HepG2 (cell line): ENCODE results near the gene SBK1. TPM values are rescaled to one million over a fixed set of nuclear protein-coding genes. Genes with fewer than 3 reads are reported as not detected.
A peak's percentile ranks its signal among the peaks of the same experiment; 100 is the strongest.

Experiments
- ATAC-seq: fragments of 200-7000 bp; cut with Tn5 transposase; 3 replicates; pipeline ENCODE4 v1.9.1; 2020; ENCODE audit warnings: mild to moderate bottlenecking, moderate library complexity
- BruUV-seq: library from RNA; stranded (reverse); fragments of 400-500 nt; replicated peaks from 2 replicates; lab custom pipeline; 2021; lab: Mats Ljungman, UMichigan
- CTCF ChIA-PET: fragments of 300-600 bp; formaldehyde crosslinking; extraction: SDS; loops from one replicate; lab custom pipeline; 2021; ENCODE audit warnings: low total read pairs, inconsistent platforms, low intra/inter-chr PET ratio; lab: Yijun Ruan, JAX
- POLR2A ChIA-PET: fragments of 350-600 bp; sonication (Branson Sonifier 250); formaldehyde crosslinking; loops from one replicate; lab custom pipeline; 2020; ENCODE audit warnings: antibody characterized with exemption, inconsistent platforms; lab: Yijun Ruan, JAX
- DNase-seq: peaks from one replicate; pipeline ENCODE4 v3.0.0-alpha.2; 2015; ENCODE audit warnings: low spot score
- FAIRE-seq: peaks from 3 replicates; lab custom pipeline; 2011; peaks lifted over from hg19 to GRCh38; lab: Jason Lieb, UNC
- H2AFZ ChIP-seq: one replicate; pipeline ENCODE4 v1.6.1; 2011; ENCODE audit warnings: low read length, inconsistent platforms
- H3K27ac ChIP-seq: fragments of 300-600 bp; 3 replicates; pipeline ENCODE4 v1.8.0; 2011; ENCODE audit warnings: mixed run types, mild to moderate bottlenecking, mixed read lengths, low read length, inconsistent platforms; ENCODE audit not compliant: insufficient read depth; ENCODE audit errors: extremely low read length
- H3K27me3 ChIP-seq, 2 experiments: fragments of 200-600 bp in 1 of 2; 2 replicates in 1 of 2; 3 replicates in 1 of 2; pipeline versions ENCODE4 v1.6.0 to v1.8.0; 2011; ENCODE audit warnings: low read length in 2 of 2, mild to moderate bottlenecking in 2 of 2, moderate library complexity in 2 of 2, inconsistent platforms in 1 of 2; ENCODE audit not compliant: insufficient read depth in 2 of 2, control insufficient read depth in 1 of 2
- H3K36me3 ChIP-seq, 2 experiments: fragments of 200-600 bp in 1 of 2; replicated peaks in 1 of 2; 2 replicates in 1 of 2; 3 replicates in 1 of 2; pipeline versions ENCODE4 v1.5.1 to v1.8.0; 2011; ENCODE audit warnings: low read length in 2 of 2, inconsistent platforms in 1 of 2; ENCODE audit not compliant: insufficient read depth in 2 of 2, control insufficient read depth in 1 of 2
- H3K4me1 ChIP-seq: 2 replicates; pipeline ENCODE4 v1.5.1; 2012; ENCODE audit warnings: low read length, inconsistent platforms; ENCODE audit not compliant: insufficient read depth
- H3K4me2 ChIP-seq: 2 replicates; pipeline ENCODE4 v1.6.0; 2011; ENCODE audit warnings: low read depth, low read length, inconsistent platforms
- H3K4me3 ChIP-seq, 3 experiments: fragments of 200-600 bp in 1 of 3; sonication (generic), shearing (Covaris generic) in 1 of 3; replicated peaks in 1 of 3; 2 replicates each; pipeline ENCODE4 v1.5.1; 2011 to 2016; ENCODE audit warnings: low read length in 3 of 3, inconsistent platforms in 2 of 3, low read depth in 2 of 3, mild to moderate bottlenecking in 2 of 3, control low read depth in 1 of 3, mixed read lengths in 1 of 3; ENCODE audit not compliant: insufficient read depth in 1 of 3
- H3K79me2 ChIP-seq: one replicate; pipeline ENCODE4 v1.6.1; 2011; ENCODE audit warnings: low read length, inconsistent platforms; ENCODE audit not compliant: insufficient read depth
- H3K9ac ChIP-seq: 2 replicates; pipeline ENCODE4 v1.6.0; 2011; ENCODE audit warnings: mild to moderate bottlenecking, low read depth, low read length, inconsistent platforms; ENCODE audit not compliant: insufficient read depth
- H3K9me3 ChIP-seq: 2 replicates; pipeline ENCODE4 v1.5.1; 2012; ENCODE audit warnings: mild to moderate bottlenecking, low read length
- H4K20me1 ChIP-seq: 2 replicates; pipeline ENCODE4 v1.6.0; 2011; ENCODE audit warnings: inconsistent platforms, mild to moderate bottlenecking, low read length, moderate library complexity; ENCODE audit not compliant: insufficient read depth
- ATF7 ChIP-seq, 2 experiments: fragments of 450-650 bp in 1 of 2; sonication (generic) in 1 of 2; formaldehyde crosslinking in 1 of 2; IDR thresholded peaks; 2 replicates each; pipeline versions ENCODE4 v1.4.0 to v1.6.1; 2016 to 2020; ENCODE audit warnings: antibody characterized with exemption in 1 of 2, mild to moderate bottlenecking in 1 of 2, missing genetic modification reagents in 1 of 2
- CEBPG ChIP-seq: IDR thresholded peaks from 2 replicates; pipeline ENCODE4 v1.6.1; 2016
- HOXA5 ChIP-seq: sonication (generic); formaldehyde crosslinking; IDR thresholded peaks from 2 replicates; pipeline ENCODE4 v1.4.0; 2020; ENCODE audit warnings: missing genetic modification reagents
- IKZF4 ChIP-seq: sonication (generic); formaldehyde crosslinking; IDR thresholded peaks from 2 replicates; pipeline ENCODE4 v1.5.1; 2020; ENCODE audit warnings: borderline replicate concordance, mild to moderate bottlenecking, low read depth, missing genetic modification reagents; ENCODE audit errors: not compliant biosample characterization
- MXD1 ChIP-seq: sonication (generic); formaldehyde crosslinking; IDR thresholded peaks from 2 replicates; pipeline ENCODE4 v1.4.0; 2020; ENCODE audit warnings: mild to moderate bottlenecking, missing genetic modification reagents
- SRSF4 ChIP-seq: fragments of 200-400 bp; formaldehyde crosslinking; IDR thresholded peaks from one replicate; pipeline ENCODE4 v1.6.1; 2018; ENCODE audit warnings: mild to moderate bottlenecking, low read depth, low read length, moderate library complexity; ENCODE audit not compliant: poor library complexity, severe bottlenecking
- THRA ChIP-seq: sonication (generic); formaldehyde crosslinking; IDR thresholded peaks from 2 replicates; pipeline ENCODE4 v1.4.0; 2020; ENCODE audit warnings: missing genetic modification reagents, borderline replicate concordance
- TIGD3 ChIP-seq: sonication (generic); formaldehyde crosslinking; IDR thresholded peaks from 2 replicates; pipeline ENCODE4 v1.5.1; 2020; ENCODE audit warnings: mild to moderate bottlenecking, missing genetic modification reagents, borderline replicate concordance
- XBP1 ChIP-seq: sonication (generic); formaldehyde crosslinking; IDR thresholded peaks from 2 replicates; pipeline ENCODE4 v1.5.0; 2020; ENCODE audit warnings: missing genetic modification reagents
- ZFP62 ChIP-seq: sonication (generic); formaldehyde crosslinking; IDR thresholded peaks from 2 replicates; pipeline ENCODE4 v1.4.0; 2020; ENCODE audit warnings: missing genetic modification reagents
- ZNF329 ChIP-seq: sonication (generic); formaldehyde crosslinking; IDR thresholded peaks from 2 replicates; pipeline ENCODE4 v1.9.0; 2021; ENCODE audit warnings: low read depth, mild to moderate bottlenecking, missing genetic modification reagents
- ZNF451 ChIP-seq: sonication (generic); formaldehyde crosslinking; IDR thresholded peaks from 2 replicates; pipeline ENCODE4 v1.5.0; 2020; ENCODE audit warnings: mild to moderate bottlenecking, missing genetic modification reagents
- ZNF766 ChIP-seq: sonication (generic); formaldehyde crosslinking; IDR thresholded peaks from 2 replicates; pipeline ENCODE4 v1.5.0; 2020; ENCODE audit warnings: missing genetic modification reagents, borderline replicate concordance
- ZNF772 ChIP-seq: sonication (generic); formaldehyde crosslinking; IDR thresholded peaks from 2 replicates; pipeline ENCODE4 v1.5.0; 2020; ENCODE audit warnings: mild to moderate bottlenecking, missing genetic modification reagents
- ZNF777 ChIP-seq: sonication (generic); formaldehyde crosslinking; IDR thresholded peaks from 2 replicates; pipeline ENCODE4 v1.4.0; 2020; ENCODE audit warnings: missing genetic modification reagents
- ZSCAN21 ChIP-seq: sonication (generic); formaldehyde crosslinking; IDR thresholded peaks from 2 replicates; pipeline ENCODE4 v1.8.0; 2022; ENCODE audit warnings: mild to moderate bottlenecking, missing genetic modification reagents, moderate library complexity, borderline replicate concordance
- WGBS: methylation state at CpG from one replicate; pipeline ENCODE4 v1.1.6; 2017; ENCODE audit warnings: low lambda C conversion rate; 5-methylcytosine and 5-hydroxymethylcytosine counted together
- in situ Hi-C: cut with HindIII; loops from 2 replicates; pipeline ENCODE4 v1.10.0; 2017; ENCODE audit warnings: low pct_unique_long_range_greater_than_20kb; ENCODE audit not compliant: extremely low pct_ligation_motif_present
- intact Hi-C: fragments of 100-400 bp; cut with micrococcal nuclease; formaldehyde crosslinking; loops from one replicate; pipeline ENCODE4 v1.10.0; 2022; ENCODE audit not compliant: unreplicated experiment
- polyA plus RNA-seq, 8 experiments: library from polyadenylated mRNA; depleted of rRNA in 3 of 8; stranded (reverse) in 7 of 8; unstranded in 1 of 8; fragments of >200 nt; fragmentation: Illumina TruSeq in 4 of 8; extraction: Trizol in 4 of 8; gene quantifications; 2 replicates each; pipeline versions ENCODE4 v1.2.1 to v1.2.3, GENCODE V29; 2011 to 2016; ENCODE audit warnings: low read depth in 4 of 8, missing spikeins in 1 of 8, mixed read lengths in 1 of 8; ENCODE audit not compliant: insufficient read depth in 1 of 8
- total RNA-seq, 5 experiments: library from RNA; depleted of rRNA; stranded (reverse); fragments of >200 nt; fragmentation: Illumina TruSeq; extraction: Trizol; gene quantifications; 2 replicates each; pipeline ENCODE4 v1.2.3, GENCODE V29; 2016; ENCODE audit warnings: low read depth in 1 of 5

The SBK1 gene
- total and polyA plus RNA-seq, 2 of the 13 experiments (the other 11 are each of a cell fraction or from before 2014, with no cell fraction given): 0.15 to 0.17 TPM

GRCh38 chr16:28283173-28283572, 9.2 kb upstream of the SBK1 start:
- peak; percentile 14; the same call in 1 of the 3 replicates for ATAC-seq
- CTCF ChIA-PET: no interaction called here
- POLR2A ChIA-PET: no interaction called here

GRCh38 chr16:28283798-28284577, 8.3 kb upstream of the SBK1 start:
- H3K27ac ChIP-seq: no peak overlapping the region
- no peaks in the 10 kb centered on the region for H3K79me2 ChIP-seq
- BruUV-seq: no TSS peak
- ATAC-seq (no peak; the same call in 2 of the 3 replicates), DNase-seq (no peak), FAIRE-seq (no peak)
- no peak overlapping the region for H3K4me2 ChIP-seq
- in situ Hi-C loops (no loop called here), intact Hi-C loops (no loop called here)
- H3K4me3 ChIP-seq: no peak overlapping the region
- H3K9ac ChIP-seq: no peak overlapping the region
- H3K36me3 ChIP-seq: no peaks in the 10 kb centered on the region
- peaks cover 0 to 9% of the 10 kb centered on the region in 2 experiments; a peak in 2 of 5 replicates for H3K27me3 ChIP-seq
- ChIA-PET CTCF (no interaction called here), POLR2A (no interaction called here)
- H3K9me3 ChIP-seq: no peaks in the 10 kb centered on the region
- H3K4me1 ChIP-seq: peaks cover 7% of the 10 kb centered on the region
- WGBS: 28% methylated on average over 14 of the region's 15 CpGs
- no peak overlapping the region for H2AFZ ChIP-seq
- H4K20me1 ChIP-seq: no peaks in the 10 kb centered on the region
- no peak for TF ChIP-seq IKZF4 (CRISPR knock-in tag)
- no peak for TF ChIP-seq ZNF777 (CRISPR knock-in tag)
- TF ChIP-seq ZNF451 (CRISPR knock-in tag): no peak
- no peak for TF ChIP-seq ZSCAN21 (CRISPR knock-in tag)
- no peak for TF ChIP-seq ZNF766
- no peak for TF ChIP-seq THRA (CRISPR knock-in tag)
- TF ChIP-seq HOXA5 (CRISPR knock-in tag): no peak
- no peak for TF ChIP-seq ZNF772 (CRISPR knock-in tag)
- TF ChIP-seq ZFP62: no peak
- no peak for TF ChIP-seq TIGD3
- no peak for TF ChIP-seq CEBPG (CRISPR knock-in tag)
- no peak for TF ChIP-seq MXD1
- no peak for TF ChIP-seq SRSF4

More at GRCh38 chr16:28283173-28283572, 9.2 kb upstream of the SBK1 start:
- in situ Hi-C loops: no loop called here
- no peak overlapping the region for H3K27ac ChIP-seq
- no TSS peak for BruUV-seq
- WGBS: 40% methylated on average over 9 of the region's 9 CpGs
- H3K4me2 ChIP-seq: no peak overlapping the region
- H3K4me3 ChIP-seq: no peak overlapping the region
- no peak overlapping the region for H3K9ac ChIP-seq
- peaks cover 0 to 15% of the 10 kb centered on the region in 2 experiments; a peak in 2 of 5 replicates for H3K27me3 ChIP-seq
- FAIRE-seq (no peak), DNase-seq (no peak)
- no peaks in the 10 kb centered on the region for H3K9me3 ChIP-seq
- TF ChIP-seq ZNF329 (CRISPR knock-in tag): peak; percentile 95
- no peak for TF ChIP-seq ATF7 (IDR thresholded peaks at IDR 0.05)
- TF ChIP-seq ATF7 (CRISPR knock-in tag; IDR thresholded peaks at IDR 0.05): no peak
- TF ChIP-seq XBP1: no peak
- no peaks in the 10 kb centered on the region for H4K20me1 ChIP-seq
- intact Hi-C loops: no loop called here
- no peaks in the 10 kb centered on the region for H3K79me2 ChIP-seq
- 0 out of 2 replicates have a peak, but pooled peaks cover under 1% of the 10 kb centered on the region for H3K4me1 ChIP-seq
- no peaks in the 10 kb centered on the region for H3K36me3 ChIP-seq
- no peak overlapping the region for H2AFZ ChIP-seq
